ENCODE results near the gene EML3. TPM values are rescaled to one million over a fixed set of nuclear protein-coding genes. Genes with fewer than 3 reads are reported as not detected.
"Not testable (repeated sequence)": the region's sequence is repeated elsewhere in the genome, so short reads cannot be mapped to it uniquely, and the experiment has no call there.

Gene EML3
- polyA plus RNA-seq, 3 donors: 23.6 to 103 (median 79.4) TPM

- 9 to 30% (median 25%) methylated on average over 74 to 95 of the region's 96 CpGs for WGBS, 3 donors
- H3K27ac ChIP-seq (ENCODE audit: low read depth, low read length): peak overlapping the region; percentile 17
Measured at GRCh38 chr11:62602141-62603071, 10.2 kb downstream of the EML3 start.

GRCh38 chr11:62601372-62602140, 11.0 kb downstream of the EML3 start, which contains the start of gene MTA2:
MTA2 (minus strand) TSS chr11:62601865; CDS start chr11:62601450, 415 bp downstream.
- WGBS, 3 donors: 0 to 1% (median 1%) methylated on average over 77 to 83 of the region's 83 CpGs
- peak within 1 kb of the TSS; percentile 17 for H3K27ac ChIP-seq (ENCODE audit: low read depth, low read length)

- 0% methylated on average over 21 to 30 of the region's 30 CpGs for WGBS, 3 donors
- H3K27ac ChIP-seq (ENCODE audit: low read depth, low read length): no peak overlapping the region
Measured at GRCh38 chr11:62601122-62601371, 11.5 kb downstream of the EML3 start.

- H3K27ac ChIP-seq (ENCODE audit: low read depth, low read length): no peak overlapping the region
- WGBS, 3 donors: 0 to 2% (median 1%) methylated on average over 25 to 26 of the region's 26 CpGs
Measured at GRCh38 chr11:62600367-62601121, 12.0 kb downstream of the EML3 start.

- H3K27ac ChIP-seq (ENCODE audit: low read depth, low read length): no peak overlapping the region
- 40 to 52% (median 40%) methylated on average over 5 of the region's 5 CpGs for WGBS, 3 donors
Measured at GRCh38 chr11:62599901-62600300, 12.7 kb downstream of the EML3 start.

GRCh38 chr11:62599069-62599696, 13.4 kb downstream of the EML3 start:
- WGBS, 3 donors: 29 to 43% (median 35%) methylated on average over 7 of the region's 7 CpGs
- no peak overlapping the region for H3K27ac ChIP-seq (ENCODE audit: low read depth, low read length)

- no peak overlapping the region for H3K27ac ChIP-seq (ENCODE audit: low read depth, low read length)
- WGBS, 3 donors: 84 to 90% (median 89%) methylated on average over 8 of the region's 8 CpGs
Measured at GRCh38 chr11:62595124-62595523, 17.5 kb downstream of the EML3 start.

GRCh38 chr11:62593434-62594044, 19.0 kb downstream of the EML3 start:
- 52 to 57% (median 56%) methylated on average over 13 of the region's 13 CpGs for WGBS, 3 donors
- no peak overlapping the region for H3K27ac ChIP-seq (ENCODE audit: low read depth, low read length)

- peak overlapping the region; percentile 2 for H3K27ac ChIP-seq (ENCODE audit: low read depth, low read length)
- 70 to 84% (median 76%) methylated on average over 8 of the region's 8 CpGs for WGBS, 3 donors
Measured at GRCh38 chr11:62592989-62593421, 19.6 kb downstream of the EML3 start.

GRCh38 chr11:62592146-62592815, 20.3 kb downstream of the EML3 start:
- WGBS, 3 donors: 7 to 13% (median 11%) methylated on average over 17 of the region's 17 CpGs
- H3K27ac ChIP-seq (ENCODE audit: low read depth, low read length): peak overlapping the region; percentile 91

GRCh38 chr11:62591448-62592145, 21.0 kb downstream of the EML3 start, which contains the start of gene TUT1:
TUT1 (minus strand) TSS chr11:62591523; CDS start chr11:62591485, 38 bp downstream.
- peak within 1 kb of the TSS; percentile 91 for H3K27ac ChIP-seq (ENCODE audit: low read depth, low read length)
- WGBS, 3 donors: 0 to 1% (median 1%) methylated on average over 58 of the region's 58 CpGs

- H3K27ac ChIP-seq (ENCODE audit: low read depth, low read length): no peak overlapping the region
- WGBS, 3 donors: 62 to 70% (median 68%) methylated on average over 18 of the region's 18 CpGs
Measured at GRCh38 chr11:62588966-62589637, 23.5 kb downstream of the EML3 start.

GRCh38 chr11:62585356-62585755, 27.2 kb downstream of the EML3 start:
- 96 to 98% (median 96%) methylated on average over 7 of the region's 7 CpGs for WGBS, 3 donors
- H3K27ac ChIP-seq (ENCODE audit: low read depth, low read length): not testable (repeated sequence)

- whole genome bisulfite sequencing, 3 donors: 90 to 96% (median 95%) methylated on average over 4 of the region's 4 CpGs
- not testable (repeated sequence) for H3K27ac ChIP-seq (ENCODE audit: low read depth, low read length)
Measured at GRCh38 chr11:62581735-62582134, 30.8 kb downstream of the EML3 start.

GRCh38 chr11:62580959-62581715, 31.4 kb downstream of the EML3 start:
- WGBS, 3 donors: 89 to 92% (median 92%) methylated on average over 18 of the region's 18 CpGs
- no peak overlapping the region for H3K27ac ChIP-seq (ENCODE audit: low read depth, low read length)

- no peak overlapping the region for H3K27ac ChIP-seq (ENCODE audit: low read depth, low read length)
- 87 to 91% (median 87%) methylated on average over 2 of the region's 2 CpGs for WGBS, 3 donors
Measured at GRCh38 chr11:62579252-62579651, 33.3 kb downstream of the EML3 start.
